ENCODE data around the gene ROM1.
"Not testable (repeated sequence)": the region's sequence is repeated elsewhere in the genome, so short reads cannot be mapped to it uniquely, and the experiment has no call there.

The ROM1 gene, protein sequence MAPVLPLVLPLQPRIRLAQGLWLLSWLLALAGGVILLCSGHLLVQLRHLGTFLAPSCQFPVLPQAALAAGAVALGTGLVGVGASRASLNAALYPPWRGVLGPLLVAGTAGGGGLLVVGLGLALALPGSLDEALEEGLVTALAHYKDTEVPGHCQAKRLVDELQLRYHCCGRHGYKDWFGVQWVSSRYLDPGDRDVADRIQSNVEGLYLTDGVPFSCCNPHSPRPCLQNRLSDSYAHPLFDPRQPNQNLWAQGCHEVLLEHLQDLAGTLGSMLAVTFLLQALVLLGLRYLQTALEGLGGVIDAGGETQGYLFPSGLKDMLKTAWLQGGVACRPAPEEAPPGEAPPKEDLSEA

DNA sequence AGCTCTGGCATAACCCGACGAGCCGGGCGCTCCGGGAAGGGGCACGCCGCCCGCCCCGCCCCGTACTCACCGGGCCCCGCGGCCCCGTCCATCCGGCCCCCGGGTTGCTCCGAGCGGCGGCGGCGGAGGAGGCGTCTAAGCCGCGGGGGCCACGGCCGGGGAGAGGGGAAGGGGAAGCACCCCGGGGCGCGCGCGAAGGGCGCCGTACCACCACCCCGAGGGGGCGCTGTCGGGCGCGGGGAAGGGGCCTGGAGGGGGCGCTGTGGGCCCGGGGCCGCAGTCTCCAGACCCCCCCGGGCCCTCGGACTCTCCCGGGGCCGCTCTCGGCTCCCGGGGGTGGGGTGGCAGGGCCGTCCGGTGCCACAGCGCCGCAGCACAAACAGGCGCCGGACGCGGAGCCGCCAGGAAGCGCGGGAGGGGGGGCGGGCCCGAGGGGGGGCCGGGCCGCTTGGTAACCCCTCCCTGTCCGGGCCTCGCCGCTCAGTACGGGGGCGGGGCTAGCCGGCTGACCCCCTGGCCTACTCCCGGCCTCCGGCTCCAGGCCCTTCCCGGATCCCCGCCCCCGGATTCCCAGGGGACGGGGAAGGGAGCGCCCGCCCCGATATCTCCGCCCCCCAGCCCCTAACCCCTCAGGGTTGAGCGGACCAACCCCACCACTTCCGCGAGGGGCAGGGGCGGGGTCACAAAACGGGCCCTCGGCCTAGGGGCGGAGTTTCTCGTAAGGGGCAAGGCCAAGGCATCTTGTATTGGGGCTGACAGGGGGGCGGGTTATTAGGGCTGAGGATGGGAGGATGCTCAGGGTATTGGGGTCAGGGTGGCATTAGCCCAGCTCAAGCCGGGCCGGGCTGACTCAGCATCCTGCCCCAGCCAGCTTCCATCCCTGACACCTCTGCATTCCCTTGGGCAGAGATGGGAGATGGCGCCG lies at the start of gene ROM1, which contains the start of gene EML3:
TSS of gene ROM1 (plus strand) at position 892 of the 925 bp plus-strand sequence. CDS start at position 917, 25 bp downstream.
TSS of gene EML3 (minus strand) at position 410 of the 925 bp plus-strand sequence. CDS start at position 92, 318 bp downstream.
- DNase-seq, result peak; percentile 57

DNA sequence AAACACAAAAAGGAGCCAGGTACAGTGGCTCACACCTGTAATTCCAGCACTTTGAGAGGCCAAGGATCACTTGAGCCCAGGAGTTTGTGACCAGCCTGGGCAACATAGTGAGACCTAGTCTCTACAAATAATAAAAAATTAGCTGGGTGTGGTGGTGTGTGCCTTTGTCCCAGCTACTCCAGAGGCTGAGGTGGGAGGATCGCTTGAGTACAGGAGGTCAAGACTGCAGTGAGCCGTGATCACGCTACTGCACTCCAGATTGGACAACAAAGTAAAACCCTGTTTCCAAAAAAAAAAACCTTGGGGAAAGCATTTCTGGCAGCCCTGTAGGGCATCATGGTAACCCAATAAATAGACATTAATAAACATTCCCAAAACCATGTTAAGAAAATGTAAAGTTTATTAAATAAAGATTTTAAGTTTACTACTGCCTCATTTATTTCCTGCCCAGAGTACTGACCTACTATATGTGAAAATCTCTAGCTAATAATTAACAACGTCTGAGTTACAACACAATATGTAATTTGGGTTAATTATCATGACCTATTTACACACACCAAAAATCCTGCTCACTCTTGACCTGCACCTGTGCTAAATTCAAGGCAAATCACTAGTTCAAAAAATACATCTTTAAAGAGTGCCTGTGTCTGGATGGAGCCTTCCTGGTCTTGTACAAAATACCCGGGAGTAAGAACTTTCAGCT lies 47.8 kb upstream of the ROM1 start:
- DNase-seq, result no peak

DNA sequence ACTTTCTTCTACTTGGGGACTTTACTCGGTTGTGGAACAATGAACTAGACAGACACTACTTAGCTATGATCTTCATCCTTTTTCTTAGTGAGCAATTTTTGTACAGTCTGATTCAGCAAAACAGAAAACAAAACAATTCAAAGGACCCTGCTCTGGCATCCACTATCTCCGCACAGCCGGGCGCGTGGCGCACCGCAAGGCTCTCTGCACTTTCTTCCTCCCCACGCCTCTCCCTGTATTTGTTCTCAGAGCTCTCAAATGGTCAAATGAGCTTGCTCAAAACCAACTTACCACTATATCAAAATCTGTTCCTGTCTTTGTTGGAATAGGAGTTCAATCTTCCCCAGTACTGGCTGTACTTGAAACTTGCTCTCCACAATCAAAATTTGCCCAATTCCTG lies 46.8 kb upstream of the ROM1 start:
- no peak for DNase-seq

DNA sequence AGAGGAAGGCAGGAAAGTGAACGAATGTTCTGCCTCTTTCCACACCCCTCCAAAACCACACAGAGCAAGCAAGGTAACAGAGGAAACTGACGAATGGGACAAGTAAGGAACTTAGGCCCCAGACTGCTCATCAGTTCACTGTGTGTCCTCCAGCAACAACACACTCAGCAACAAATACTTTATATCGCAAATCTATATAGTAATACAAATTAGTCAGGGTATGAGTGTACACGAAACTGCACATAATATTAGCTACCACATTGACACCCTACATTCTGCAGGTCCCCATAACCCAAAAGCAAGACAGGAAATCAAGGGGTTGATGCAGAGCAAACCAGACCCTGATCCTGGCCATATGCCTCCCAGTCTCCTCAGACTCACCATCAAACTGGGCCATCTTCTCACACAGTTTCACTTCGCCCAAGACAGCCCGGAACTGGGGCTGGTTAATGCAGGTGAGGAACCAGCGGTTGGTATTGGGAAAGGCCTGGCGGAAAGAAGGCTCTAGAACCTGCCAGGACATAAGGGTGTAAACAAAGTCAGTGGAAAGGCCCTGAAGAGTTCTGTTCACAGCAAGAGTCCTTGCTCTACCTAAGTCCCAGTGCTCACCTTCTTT lies 45.9 kb upstream of the ROM1 start:
- DNase-seq, result no peak

DNA sequence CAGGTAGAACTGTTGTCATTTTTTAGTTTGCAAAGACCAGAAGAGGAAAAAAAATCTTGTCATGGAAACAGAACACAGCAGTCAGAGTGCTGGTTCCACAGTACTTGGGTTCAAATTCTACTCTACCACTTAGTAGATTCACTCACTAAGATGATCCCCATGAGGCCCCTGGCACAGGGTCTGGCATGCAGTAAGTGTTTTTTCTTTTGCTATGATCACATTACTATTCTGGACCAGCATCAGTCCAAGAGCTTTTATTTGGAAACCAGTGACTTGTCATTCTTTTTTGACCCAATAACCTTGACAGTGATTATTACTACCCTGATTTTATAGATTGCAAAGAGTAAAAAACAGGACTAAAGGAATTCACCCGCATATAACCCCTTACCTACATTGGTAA lies 43.4 kb upstream of the ROM1 start:
- no peak for DNase-seq

DNA sequence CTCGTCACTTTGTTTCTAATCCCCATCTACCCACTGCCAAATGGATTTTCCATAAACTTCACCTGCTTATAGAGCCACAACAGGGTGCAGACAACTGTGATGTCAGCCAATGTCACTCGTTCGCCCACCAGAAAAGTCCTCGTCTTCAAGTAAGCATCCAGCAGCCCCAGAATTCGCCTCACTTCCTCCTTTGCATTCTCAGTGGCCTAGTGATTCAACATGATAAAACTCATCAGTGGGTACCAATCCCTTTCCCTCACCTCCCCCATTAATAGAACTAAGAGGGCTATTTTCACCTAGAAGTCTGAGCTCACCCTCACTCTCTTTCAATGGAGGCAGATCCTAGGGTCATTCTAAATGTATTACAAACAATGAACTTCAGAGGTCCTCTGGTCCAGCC lies 42.2 kb upstream of the ROM1 start:
- not testable (repeated sequence) for DNase-seq

DNA sequence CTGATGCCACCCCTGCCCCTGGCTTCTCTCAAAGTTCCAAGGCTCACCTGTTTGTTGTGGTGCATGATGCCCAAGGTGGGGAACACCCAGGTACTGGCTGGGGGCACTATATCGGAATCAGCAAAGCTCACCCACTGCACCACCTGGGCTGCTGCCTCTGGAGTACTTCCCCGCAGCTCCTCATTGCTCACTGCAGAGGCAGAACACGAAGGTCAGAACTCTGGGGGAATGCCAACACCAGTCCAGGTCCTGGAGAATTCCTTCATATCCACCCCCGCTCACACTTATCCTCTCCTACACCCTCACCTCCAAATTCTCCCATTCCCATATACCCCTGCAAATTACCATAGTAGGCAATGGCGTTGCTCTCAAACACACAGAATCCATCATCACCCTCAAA lies 41.6 kb upstream of the ROM1 start:
- DNase-seq, result not testable (repeated sequence)

DNA sequence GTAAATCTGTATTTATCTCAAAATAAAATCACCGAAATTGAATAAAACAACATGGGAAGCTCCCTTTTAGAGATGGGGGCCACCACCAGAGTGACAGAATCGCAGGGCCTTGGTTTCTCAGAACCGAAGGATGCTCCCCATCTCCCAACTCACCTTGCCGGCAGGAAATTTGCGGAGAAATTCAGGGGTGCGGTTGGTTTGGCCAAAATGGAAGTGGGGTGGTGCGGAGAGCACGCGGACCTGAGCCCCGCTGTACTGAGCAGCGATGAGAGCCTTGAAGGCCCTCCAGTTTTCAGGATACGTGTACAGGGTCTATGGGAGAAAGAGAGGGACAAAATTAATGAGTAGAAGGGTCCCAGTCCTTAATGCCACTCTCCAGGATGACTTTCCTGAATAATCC lies 40.6 kb upstream of the ROM1 start:
- DNase-seq, result no peak

DNA sequence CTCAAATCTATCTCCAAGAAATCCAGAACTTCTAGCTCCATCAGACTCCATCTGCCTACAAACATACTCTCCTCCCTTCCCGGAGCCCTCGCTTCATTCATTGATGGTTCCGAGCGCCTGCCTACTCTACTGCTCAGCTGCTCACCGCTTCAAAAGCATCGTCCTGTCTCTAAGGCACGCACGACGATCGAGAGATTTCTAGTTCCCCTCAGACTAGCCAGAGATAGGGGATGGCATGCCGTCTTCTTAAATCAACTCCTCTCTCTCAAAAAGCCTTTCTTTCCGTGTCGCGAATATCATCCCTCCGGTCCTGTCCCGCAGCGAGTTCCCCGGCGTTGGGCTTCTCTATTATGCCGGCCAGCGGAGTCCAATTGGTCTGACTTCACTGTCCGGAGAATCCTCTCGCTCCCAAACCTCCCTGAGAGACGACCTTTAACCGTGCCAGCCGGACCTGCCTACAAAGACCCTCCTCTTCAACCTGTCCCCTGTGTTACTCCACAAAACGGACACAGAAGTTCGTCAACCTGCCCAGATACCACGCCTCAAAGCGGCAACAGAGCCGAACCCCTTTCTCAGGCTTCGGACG lies 40.0 kb upstream of the ROM1 start:
- no peak for DNase-seq

DNA sequence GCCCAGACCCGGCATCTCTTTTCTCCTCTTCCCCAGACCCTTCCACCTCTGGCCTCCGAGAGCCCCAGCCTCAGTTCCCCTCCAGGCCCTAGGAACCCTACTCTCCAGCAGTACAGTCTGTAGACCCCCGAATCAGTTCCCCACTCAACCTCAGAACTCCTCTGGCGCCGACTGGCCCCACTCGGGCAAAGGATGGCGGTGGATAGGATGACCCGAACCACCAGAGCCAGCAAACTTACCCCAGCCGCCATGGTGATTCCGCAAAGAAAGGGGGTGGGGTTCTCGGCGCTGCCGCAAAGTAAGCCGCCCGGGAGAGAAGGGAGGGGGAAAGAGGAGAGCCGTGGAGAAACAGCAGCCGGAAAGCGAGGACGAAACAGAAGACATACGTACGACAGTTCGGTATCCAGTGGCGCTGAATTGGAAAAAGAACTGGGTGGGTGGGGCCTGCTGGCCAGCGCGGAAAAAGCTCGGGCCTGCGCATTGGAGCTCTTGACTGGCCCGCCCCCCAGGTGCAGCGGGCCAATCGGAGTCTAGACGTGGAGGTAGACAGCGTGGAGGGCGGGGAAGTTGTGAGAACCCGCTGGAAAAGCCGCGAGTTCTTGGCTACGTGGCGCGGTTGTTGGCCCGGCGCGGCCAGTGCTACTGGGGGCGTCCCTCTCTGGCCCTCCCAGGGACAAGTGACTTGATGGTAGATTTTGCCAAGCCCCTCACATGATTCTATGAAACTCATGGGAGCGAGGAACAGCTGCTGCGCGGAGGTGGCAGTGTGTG lies 39.3 kb upstream of the ROM1 start, which contains the start of gene EEF1G:
TSS of gene EEF1G (minus strand) at position 300 of the 771 bp plus-strand sequence. CDS start at position 251, 49 bp downstream.
- peak; percentile 99 for DNase-seq

DNA sequence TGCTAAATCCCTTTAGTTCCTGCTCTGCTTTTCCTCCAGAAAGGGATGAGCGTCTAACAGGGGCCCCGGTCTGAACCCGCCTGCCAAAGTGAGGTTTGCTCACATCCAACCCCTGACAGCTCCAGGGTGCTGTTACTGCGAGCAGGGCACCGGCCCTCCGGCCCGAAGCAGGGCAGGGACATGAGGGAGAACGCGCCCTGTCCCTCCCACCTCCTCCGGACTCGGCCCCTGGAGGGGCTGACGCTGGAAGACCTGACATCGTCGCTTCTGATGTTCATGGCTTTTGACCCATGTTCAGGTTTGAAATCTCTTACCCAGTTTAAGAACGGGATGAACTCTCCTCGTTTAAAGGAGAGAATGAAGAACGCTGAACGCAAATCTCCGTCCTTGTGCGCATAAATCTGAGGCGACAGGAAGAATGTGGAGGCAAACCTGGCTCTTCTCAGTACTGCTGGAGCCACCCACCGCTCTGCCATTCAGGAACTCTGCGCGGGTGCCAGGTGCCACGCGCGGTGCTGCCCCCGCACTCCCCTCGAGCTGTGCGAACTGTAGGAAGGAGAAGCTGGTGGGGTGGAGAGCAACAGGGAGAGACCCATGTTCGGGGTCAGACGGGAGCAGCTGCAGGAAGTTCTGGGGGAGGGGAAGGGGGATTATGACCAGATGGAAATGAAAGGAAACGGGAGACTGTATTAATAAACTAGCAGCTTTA lies 38.5 kb upstream of the ROM1 start:
- DNase-seq, result no peak

DNA sequence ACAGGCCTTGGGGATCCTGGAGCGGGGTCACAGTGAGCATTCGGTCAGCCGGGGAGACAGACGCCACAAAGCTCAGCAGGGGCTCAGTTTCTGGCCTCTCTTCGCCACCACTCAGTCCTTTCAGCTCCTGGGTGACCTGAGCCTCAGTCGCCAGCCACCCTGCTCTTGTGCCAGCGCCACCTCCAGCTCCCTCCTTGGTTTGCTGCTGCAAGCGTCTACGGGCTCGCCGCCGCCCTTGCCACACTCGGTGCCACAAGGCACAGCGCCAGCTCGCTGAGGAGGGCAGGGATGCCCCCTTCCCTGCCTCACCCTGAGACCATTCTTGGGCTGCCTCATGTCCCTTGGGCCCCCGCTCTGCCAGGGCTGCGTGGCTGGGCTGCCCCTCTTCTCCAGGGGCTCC lies 37.9 kb upstream of the ROM1 start:
- no peak for DNase-seq

DNA sequence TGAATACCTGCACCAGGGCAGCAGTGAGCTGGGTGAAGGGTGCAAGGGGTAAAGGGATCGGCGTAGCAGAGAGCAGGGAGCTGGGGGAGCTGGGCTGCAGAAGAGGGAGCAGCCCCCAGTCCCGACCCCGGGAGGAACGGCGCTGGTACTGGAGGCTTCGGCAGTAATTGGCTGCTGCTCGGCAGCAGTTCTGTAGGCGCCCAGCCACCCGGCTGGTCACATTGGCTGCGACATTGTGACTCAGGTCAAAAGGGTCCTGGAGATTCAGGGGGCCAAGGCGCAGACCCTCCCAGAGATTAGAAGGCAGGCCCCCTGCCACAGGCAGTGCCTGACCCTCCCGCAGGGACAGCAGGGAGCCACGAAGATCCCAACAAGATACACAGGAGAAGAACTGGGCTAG lies 37.2 kb upstream of the ROM1 start:
- no peak for DNase-seq

DNA sequence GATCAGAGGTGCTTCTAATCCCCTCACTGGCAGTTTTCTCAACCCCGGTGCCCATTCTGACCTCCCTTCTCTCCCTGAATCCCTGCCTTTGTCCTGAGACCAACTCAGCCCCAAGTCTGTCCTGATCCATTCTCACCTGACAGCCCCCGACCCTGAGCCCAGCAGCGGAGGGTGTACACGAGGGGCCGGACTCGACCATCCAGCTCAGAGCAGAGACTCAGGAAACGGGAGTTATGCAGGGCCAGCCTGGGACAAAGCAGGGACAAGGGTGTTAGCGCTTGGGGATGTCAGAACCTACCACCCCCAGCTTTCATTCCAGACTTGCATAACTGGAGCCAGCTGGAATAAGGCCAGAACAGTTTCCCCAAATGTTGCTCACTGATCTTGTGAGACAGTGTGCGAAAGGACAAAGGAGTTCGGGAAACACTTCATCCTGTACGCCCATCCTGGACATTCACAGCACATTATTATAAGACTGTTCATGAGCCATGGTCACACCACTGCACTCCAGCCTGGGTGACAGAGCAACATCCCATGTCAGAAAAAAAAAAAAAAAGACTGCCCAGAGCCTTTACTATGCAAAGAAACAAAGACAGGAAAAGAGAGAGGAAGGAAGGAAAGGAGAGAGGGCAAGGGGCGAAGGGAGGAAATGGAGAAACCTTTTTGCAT lies 35.9 kb upstream of the ROM1 start:
- no peak for DNase-seq

DNA sequence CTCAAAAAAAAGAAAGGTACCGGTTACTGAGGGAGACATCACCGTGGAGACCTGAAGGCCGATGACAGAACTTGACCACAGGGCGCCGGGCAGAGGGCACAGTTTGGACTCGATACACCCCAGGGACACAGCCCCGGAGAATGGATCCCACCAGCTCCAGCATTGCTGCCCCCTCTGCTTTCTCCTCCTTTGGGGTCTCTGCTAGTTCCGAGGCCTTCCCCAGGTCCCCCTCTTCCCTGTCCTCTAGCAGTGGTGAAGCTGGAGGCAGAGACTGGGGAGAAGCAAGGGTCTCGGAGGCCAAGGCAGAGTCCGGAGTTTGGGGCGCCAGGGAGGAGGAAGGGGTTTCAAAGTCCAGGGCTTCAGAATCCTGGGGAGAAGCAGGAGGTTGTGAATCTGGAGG lies 34.5 kb upstream of the ROM1 start:
- DNase-seq, result no peak

DNA sequence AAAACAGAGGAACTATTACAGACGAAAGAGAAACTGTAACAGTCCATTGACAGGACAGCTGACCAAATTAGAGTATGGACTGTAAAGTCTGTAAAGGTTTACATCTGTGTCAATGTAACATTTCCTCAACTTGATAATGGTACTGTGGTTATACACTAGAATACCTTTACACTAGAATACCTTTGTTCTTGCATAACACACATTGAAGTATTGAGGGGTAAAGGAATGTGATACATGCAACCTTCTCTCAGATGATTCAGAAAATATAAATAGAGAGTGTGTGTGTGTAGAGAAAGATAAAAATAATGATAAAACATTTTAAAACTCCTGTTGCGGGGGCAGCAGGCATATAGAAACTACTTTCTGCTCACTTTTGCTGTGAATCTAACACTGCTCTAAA lies 33.8 kb upstream of the ROM1 start:
- DNase-seq, result no peak

DNA sequence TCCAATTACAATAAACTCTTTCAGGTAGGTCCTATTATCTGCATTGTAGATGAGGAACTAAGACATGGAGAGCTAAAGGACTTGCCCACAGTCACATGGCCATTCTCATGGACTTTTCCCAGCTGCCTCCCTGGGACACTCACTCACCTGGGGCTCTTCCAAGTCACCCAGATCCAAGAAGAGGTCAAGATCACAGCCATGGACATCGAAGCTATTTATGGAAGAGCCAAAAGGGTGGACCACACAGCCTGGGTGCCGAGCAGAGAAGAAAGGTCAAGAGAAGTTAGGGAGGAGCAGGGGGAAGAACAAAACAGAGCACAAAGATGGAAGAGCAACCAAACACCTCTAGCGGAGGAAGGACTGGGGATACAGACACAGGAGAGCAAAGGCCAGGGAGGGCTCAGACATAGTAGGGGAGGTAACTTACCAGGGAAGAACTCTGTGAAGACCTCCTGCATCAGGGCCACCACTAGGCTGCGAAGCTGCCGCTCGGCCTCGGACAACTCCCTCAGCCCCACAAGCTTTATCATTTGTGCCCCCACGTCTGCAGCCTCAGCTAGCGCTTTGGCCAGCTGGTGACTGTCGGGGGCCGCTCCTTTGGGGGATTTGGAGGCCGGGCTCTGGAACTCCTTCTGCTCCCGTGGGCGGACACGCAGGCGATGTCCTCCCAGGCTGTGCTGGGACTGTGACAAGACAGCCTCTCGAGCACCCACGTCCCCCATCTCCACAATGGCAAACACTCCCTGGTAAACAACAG lies 31.9 kb upstream of the ROM1 start:
- DNase-seq, result no peak

DNA sequence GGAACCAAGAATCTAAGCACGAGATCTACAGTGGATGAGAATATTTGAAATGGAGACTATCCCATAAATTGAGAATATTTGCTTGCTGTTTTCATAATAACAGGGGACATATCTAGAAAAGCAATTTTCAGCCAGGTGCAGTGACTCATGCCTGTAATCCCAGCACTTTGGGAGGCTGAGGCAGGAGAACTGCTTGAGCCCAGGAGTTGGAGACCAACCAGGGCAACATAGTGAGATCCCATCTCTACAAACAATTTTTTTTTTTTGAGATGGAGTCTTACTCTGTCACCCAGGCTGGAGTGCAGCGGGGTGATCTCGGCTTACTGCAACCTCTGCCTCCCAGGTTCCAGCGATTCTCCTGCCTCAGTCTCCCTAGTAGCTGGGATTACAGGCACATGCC lies 31.3 kb upstream of the ROM1 start:
- DNase-seq, result not testable (repeated sequence)

DNA sequence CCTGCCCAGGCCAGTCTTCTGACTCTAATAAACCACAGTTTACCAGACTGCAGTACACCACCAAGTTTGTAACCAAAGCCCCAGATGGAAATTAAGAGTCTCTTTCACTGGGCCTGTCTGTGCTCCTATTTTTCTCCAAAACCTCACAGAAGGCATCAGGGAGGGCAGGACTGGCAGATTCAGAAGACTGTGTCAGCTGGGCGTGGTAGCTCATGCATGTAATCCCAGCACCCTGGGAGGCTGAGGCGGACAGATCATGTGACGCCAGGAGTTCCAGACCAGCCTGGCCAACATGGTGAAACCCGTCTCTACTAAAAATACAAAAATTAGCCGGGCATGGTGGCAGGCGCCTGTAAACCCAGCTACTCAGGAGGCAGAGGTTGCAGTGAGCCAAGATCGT lies 27.7 kb upstream of the ROM1 start:
- DNase-seq, result not testable (repeated sequence)

Measured in NCI-H2227 treated with DMSO at 0.1 percent for 48 hours (cell line).